ENCODE measurements around the gene AGAP2. TPM values are rescaled to one million over a fixed set of nuclear protein-coding genes. Genes with fewer than 3 reads are reported as not detected.

AGAP2 gene
- total and polyA plus RNA-seq, 2 of the 13 experiments (the other 11 are each of a cell fraction or from before 2014, with no cell fraction given), result 0.38 to 0.45 TPM

GRCh38 chr12:57693659-57694458, 44.7 kb downstream of the AGAP2 start, which contains the start of gene OS9 (continued):
- TF ChIP-seq MLXIP (CRISPR knock-in tag; IDR thresholded peaks at IDR 0.05; ENCODE audit: borderline replicate concordance), result no peak
- no peak for TF ChIP-seq ZNF773 (CRISPR knock-in tag; IDR thresholded peaks at IDR 0.05; ENCODE audit: borderline replicate concordance)
- TF ChIP-seq TBX2 (CRISPR knock-in tag; IDR thresholded peaks at IDR 0.05; ENCODE audit: borderline replicate concordance), result peak; percentile 64
- TF ChIP-seq ZNF747 (CRISPR knock-in tag; IDR thresholded peaks at IDR 0.05; ENCODE audit: borderline replicate concordance), result peak; percentile 78; the same call in 1 of the 2 replicates
- TF ChIP-seq MXD3 (CRISPR knock-in tag; IDR thresholded peaks at IDR 0.05), result peak; percentile 58; the same call in 1 of the 2 replicates
- peak; percentile 56; the same call in 1 of the 2 replicates for TF ChIP-seq ARNTL (CRISPR knock-in tag; IDR thresholded peaks at IDR 0.05)
- peak; percentile 46; the same call in 1 of the 2 replicates for TF ChIP-seq ARNT2 (CRISPR knock-in tag; IDR thresholded peaks at IDR 0.05; ENCODE audit: low read depth)
- TF ChIP-seq NKX3-1 (CRISPR knock-in tag; IDR thresholded peaks at IDR 0.05), result no peak
- no peak for TF ChIP-seq PHB2 (IDR thresholded peaks at IDR 0.05; ENCODE audit: partially characterized antibody)
- no peak for TF ChIP-seq ZUFSP (CRISPR knock-in tag; IDR thresholded peaks at IDR 0.05; ENCODE audit: borderline replicate concordance)
- TF ChIP-seq HDAC2 (CRISPR knock-in tag; IDR thresholded peaks at IDR 0.05), result peak; percentile 76; the same call in 1 of the 2 replicates
- 0 out of 2 replicates have a peak, but pooled peaks have one; percentile 53 for TF ChIP-seq MTF2 (CRISPR knock-in tag; IDR thresholded peaks at IDR 0.05; ENCODE audit: borderline replicate concordance)
- peak; percentile 98 for TF ChIP-seq NFYB (CRISPR knock-in tag; IDR thresholded peaks at IDR 0.05)
- peak; percentile 56; the same call in 1 of the 2 replicates for TF ChIP-seq GATA4 (IDR thresholded peaks at IDR 0.05; ENCODE audit: borderline replicate concordance, low read depth)
- TF ChIP-seq SCMH1 (CRISPR knock-in tag; IDR thresholded peaks at IDR 0.05; ENCODE audit: borderline replicate concordance), result no peak
- TF ChIP-seq, protein P1, sequence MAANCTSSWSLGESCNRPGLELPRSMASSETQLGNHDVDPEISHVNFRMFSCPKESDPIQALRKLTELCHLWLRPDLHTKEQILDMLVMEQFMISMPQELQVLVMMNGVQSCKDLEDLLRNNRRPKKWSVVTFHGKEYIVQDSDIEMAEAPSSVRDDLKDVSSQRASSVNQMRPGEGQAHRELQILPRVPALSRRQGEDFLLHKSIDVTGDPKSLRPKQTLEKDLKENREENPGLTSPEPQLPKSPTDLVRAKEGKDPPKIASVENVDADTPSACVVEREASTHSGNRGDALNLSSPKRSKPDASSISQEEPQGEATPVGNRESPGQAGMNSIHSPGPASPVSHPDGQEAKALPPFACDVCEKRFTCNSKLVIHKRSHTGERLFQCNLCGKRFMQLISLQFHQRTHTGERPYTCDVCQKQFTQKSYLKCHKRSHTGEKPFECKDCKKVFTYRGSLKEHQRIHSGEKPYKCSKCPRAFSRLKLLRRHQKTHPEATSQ (CRISPR knock-in tag; IDR thresholded peaks at IDR 0.05; ENCODE audit: borderline replicate concordance), result no peak
- TF ChIP-seq MYPOP (CRISPR knock-in tag; IDR thresholded peaks at IDR 0.05), result peak; percentile 79
- peak; percentile 86; the same call in 1 of the 2 replicates for TF ChIP-seq ZNF280B (CRISPR knock-in tag; IDR thresholded peaks at IDR 0.05; ENCODE audit: borderline replicate concordance)
- TF ChIP-seq STAG1 (CRISPR knock-in tag; IDR thresholded peaks at IDR 0.05), result peak; percentile 50
